Loucy (cell line): ENCODE data around the gene FITM2.
"Not testable (repeated sequence)": the region's sequence is repeated elsewhere in the genome, so short reads cannot be mapped to it uniquely, and the experiment has no call there.

Experiments
- H2AFZ ChIP-seq: fragments of 200-600 bp; sonication (generic); 2 replicates; pipeline ENCODE4 v1.6.0; 2016; ENCODE audit warnings: antibody characterized with exemption, mild to moderate bottlenecking, low read length, moderate library complexity
- H3F3A ChIP-seq: fragments of 200-600 bp; 2 replicates; pipeline ENCODE4 v1.6.0; 2016; ENCODE audit warnings: antibody characterized with exemption, low read depth, mild to moderate bottlenecking
- H3K27me3 ChIP-seq: fragments of 200-600 bp; sonication (generic); 2 replicates; pipeline ENCODE4 v1.6.1; 2014; ENCODE audit warnings: low read length, mild to moderate bottlenecking; ENCODE audit not compliant: insufficient read depth, poor library complexity, severe bottlenecking
- H3K36me3 ChIP-seq: fragments of 200-600 bp; sonication (generic); 2 replicates; pipeline ENCODE4 v1.6.1; 2016; ENCODE audit warnings: low read length; ENCODE audit not compliant: insufficient read depth
- H3K4me1 ChIP-seq: fragments of 200-600 bp; sonication (generic); 2 replicates; pipeline ENCODE4 v1.5.1; 2014; ENCODE audit warnings: low read length, mild to moderate bottlenecking; ENCODE audit not compliant: insufficient read depth, poor library complexity, severe bottlenecking
- H3K4me2 ChIP-seq: fragments of 200-600 bp; sonication (generic); 2 replicates; pipeline ENCODE4 v1.6.0; 2014; ENCODE audit warnings: antibody characterized with exemption, low read length, low read depth, mild to moderate bottlenecking; ENCODE audit not compliant: poor library complexity, severe bottlenecking
- H3K4me3 ChIP-seq: fragments of 200-600 bp; sonication (generic); 2 replicates; pipeline ENCODE4 v1.5.1; 2014; ENCODE audit warnings: low read length, mild to moderate bottlenecking, mixed read lengths; ENCODE audit not compliant: poor library complexity, severe bottlenecking
- H3K79me2 ChIP-seq: fragments of 200-600 bp; sonication (generic); 2 replicates; pipeline ENCODE4 v1.6.1; 2014; ENCODE audit warnings: low read length; ENCODE audit not compliant: insufficient read depth
- H3K9ac ChIP-seq: fragments of 200-600 bp; sonication (generic); 2 replicates; pipeline ENCODE4 v1.6.0; 2014; ENCODE audit warnings: mild to moderate bottlenecking, low read depth, low read length, moderate library complexity; ENCODE audit not compliant: poor library complexity, severe bottlenecking
- H3K9me2 ChIP-seq: fragments of 200-600 bp; sonication (generic); replicated peaks from 2 replicates; pipeline ENCODE4 v1.6.1; 2016; ENCODE audit warnings: low read depth, low read length, mixed read lengths
- H3K9me3 ChIP-seq: fragments of 200-600 bp; sonication (generic); 2 replicates; pipeline ENCODE4 v1.6.1; 2014; ENCODE audit warnings: mild to moderate bottlenecking, antibody characterized with exemption, low read length, low read depth; ENCODE audit not compliant: insufficient read depth
- H4K20me1 ChIP-seq: fragments of 200-600 bp; sonication (generic); 2 replicates; pipeline ENCODE4 v1.6.0; 2014; ENCODE audit warnings: antibody characterized with exemption, low read length, mild to moderate bottlenecking; ENCODE audit not compliant: insufficient read depth, poor library complexity, severe bottlenecking
- EZH2phosphoT487 ChIP-seq: fragments of 200-600 bp; IDR thresholded peaks from 2 replicates; pipeline ENCODE4 v1.6.1; 2018; ENCODE audit warnings: antibody characterized with exemption, mild to moderate bottlenecking, moderate library complexity, borderline replicate concordance
- TF ChIP-seq, protein P1 (sequence below): fragments of 200-600 bp; sonication (generic); conservative IDR thresholded peaks from 2 replicates; pipeline ENCODE4 v1.5.1; 2014; ENCODE audit warnings: mild to moderate bottlenecking, antibody characterized with exemption, low read length

The FITM2 gene

DNA sequence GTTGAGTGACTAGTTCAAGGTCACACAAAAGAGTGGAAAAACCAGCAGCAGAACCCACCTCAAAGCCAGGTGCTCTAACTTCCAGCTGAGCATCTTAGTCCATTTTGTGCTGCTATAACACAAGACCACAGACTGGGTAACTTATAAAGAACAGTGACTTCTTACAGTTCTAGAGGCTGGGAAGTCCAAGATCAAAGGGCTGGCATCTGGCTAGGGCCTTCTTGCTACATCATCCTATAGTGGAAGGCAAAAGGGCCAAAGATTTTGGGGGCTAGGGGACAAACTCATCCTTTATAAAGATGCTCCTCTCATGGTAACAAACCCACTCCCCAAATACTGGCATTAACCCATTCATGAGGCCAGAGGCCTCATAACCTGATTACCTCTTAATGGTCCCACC is 9.7 kb downstream of the FITM2 start:
- H4K20me1 ChIP-seq = no peaks in the 10 kb centered on the region
- no peak overlapping the region for H2AFZ ChIP-seq
- H3F3A ChIP-seq = no peaks in the 10 kb centered on the region
- H3K4me1 ChIP-seq = no peaks in the 10 kb centered on the region
- no peak overlapping the region for H3K4me2 ChIP-seq
- H3K79me2 ChIP-seq = no peaks in the 10 kb centered on the region
- no peaks in the 10 kb centered on the region for H3K27me3 ChIP-seq
- H3K9me3 ChIP-seq = no peaks in the 10 kb centered on the region
- H3K36me3 ChIP-seq = no peaks in the 10 kb centered on the region
- H3K9me2 ChIP-seq = no peaks in the 10 kb centered on the region
- TF ChIP-seq, protein P1, sequence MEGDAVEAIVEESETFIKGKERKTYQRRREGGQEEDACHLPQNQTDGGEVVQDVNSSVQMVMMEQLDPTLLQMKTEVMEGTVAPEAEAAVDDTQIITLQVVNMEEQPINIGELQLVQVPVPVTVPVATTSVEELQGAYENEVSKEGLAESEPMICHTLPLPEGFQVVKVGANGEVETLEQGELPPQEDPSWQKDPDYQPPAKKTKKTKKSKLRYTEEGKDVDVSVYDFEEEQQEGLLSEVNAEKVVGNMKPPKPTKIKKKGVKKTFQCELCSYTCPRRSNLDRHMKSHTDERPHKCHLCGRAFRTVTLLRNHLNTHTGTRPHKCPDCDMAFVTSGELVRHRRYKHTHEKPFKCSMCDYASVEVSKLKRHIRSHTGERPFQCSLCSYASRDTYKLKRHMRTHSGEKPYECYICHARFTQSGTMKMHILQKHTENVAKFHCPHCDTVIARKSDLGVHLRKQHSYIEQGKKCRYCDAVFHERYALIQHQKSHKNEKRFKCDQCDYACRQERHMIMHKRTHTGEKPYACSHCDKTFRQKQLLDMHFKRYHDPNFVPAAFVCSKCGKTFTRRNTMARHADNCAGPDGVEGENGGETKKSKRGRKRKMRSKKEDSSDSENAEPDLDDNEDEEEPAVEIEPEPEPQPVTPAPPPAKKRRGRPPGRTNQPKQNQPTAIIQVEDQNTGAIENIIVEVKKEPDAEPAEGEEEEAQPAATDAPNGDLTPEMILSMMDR = no peak
- TF ChIP-seq EZH2phosphoT487 = no peak
- no peak overlapping the region for H3K4me3 ChIP-seq
- no peak overlapping the region for H3K9ac ChIP-seq

DNA sequence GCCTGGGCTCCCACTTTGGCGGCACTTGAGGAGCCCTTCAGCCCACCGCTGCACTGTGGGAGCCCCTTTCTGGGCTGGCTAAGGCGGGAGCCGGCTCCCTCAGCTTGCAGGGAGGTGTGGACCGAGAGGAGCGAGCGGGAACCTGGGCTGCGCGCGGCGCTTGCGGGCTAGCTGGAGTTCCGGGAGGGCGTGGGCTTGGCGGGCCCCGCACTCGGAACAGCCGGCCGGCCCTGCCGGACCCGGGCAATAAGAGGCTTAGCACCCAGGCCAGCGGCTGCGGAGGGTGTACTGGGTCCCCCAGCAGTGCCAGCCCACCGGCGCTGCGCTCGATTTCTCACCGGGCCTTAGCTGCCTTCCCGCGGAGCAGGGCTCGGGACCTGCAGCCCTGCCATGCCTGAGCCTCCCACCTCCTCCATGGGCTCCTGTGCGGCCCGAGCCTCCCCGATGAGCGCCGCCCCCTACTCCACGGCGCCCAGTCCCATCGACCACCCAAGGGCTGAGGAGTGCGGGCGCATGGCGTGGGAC is 11.9 kb downstream of the FITM2 start:
- not testable (repeated sequence) for H3K9ac ChIP-seq, H3K4me1 ChIP-seq, H2AFZ ChIP-seq, H3K79me2 ChIP-seq, H3K36me3 ChIP-seq, H3K4me2 ChIP-seq, H3K9me3 ChIP-seq, H3K27me3 ChIP-seq, H3K4me3 ChIP-seq, H4K20me1 ChIP-seq, H3F3A ChIP-seq, H3K9me2 ChIP-seq

DNA sequence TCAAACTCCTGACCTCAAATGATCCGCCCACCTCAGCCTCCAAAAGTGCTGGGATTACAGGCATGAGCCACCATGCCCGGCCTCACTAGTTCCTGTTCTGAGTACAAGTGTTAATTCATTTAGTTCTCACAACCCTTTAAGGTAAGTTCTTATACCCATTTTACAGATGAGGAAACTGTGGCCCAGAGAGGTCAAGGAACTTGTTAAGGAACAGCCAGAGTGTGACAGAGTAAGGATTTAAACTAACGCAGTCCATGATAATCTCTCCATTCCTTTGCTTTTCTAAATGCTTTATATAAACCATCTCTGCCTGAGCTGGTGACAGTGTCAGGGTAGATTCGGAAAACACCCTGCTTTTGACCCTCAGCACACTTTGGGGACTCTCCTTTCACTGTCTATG is 13.3 kb downstream of the FITM2 start:
- H3K9me2 ChIP-seq = no peaks in the 10 kb centered on the region
- no peak overlapping the region for H3K4me3 ChIP-seq
- H3K36me3 ChIP-seq = no peaks in the 10 kb centered on the region
- H3K9ac ChIP-seq = no peak overlapping the region
- TF ChIP-seq EZH2phosphoT487 = no peak
- TF ChIP-seq, protein P1 = no peak
- H3K27me3 ChIP-seq = no peaks in the 10 kb centered on the region
- H3K4me2 ChIP-seq = no peak overlapping the region
- no peaks in the 10 kb centered on the region for H3K4me1 ChIP-seq
- H3F3A ChIP-seq = no peaks in the 10 kb centered on the region
- no peaks in the 10 kb centered on the region for H3K9me3 ChIP-seq
- no peaks in the 10 kb centered on the region for H4K20me1 ChIP-seq
- H2AFZ ChIP-seq = no peak overlapping the region
- H3K79me2 ChIP-seq = no peaks in the 10 kb centered on the region

DNA sequence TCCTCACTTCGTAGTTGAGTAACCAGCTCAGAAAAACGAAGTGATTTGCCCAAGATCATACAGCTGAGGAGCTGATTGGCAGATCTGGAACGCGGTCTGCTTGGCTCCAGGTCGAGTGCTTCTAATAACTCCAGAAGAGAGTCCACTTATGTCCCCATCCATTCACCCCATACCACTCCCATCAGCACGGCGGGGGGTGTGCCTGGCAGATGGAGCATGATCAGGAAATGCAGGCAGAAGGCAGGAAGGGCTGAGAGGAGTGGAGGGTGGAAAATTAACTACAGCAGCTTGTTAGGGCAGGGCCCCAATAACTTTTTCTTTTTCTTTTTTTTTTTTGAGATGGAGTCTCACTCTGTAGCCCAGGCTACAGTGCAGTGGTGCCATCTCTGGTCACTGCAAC is 15.0 kb downstream of the FITM2 start:
- no peak for TF ChIP-seq EZH2phosphoT487
- TF ChIP-seq, protein P1 = no peak
- H3K9ac ChIP-seq = no peak overlapping the region
- no peaks in the 10 kb centered on the region for H3F3A ChIP-seq
- no peaks in the 10 kb centered on the region for H3K9me3 ChIP-seq
- no peaks in the 10 kb centered on the region for H4K20me1 ChIP-seq
- H3K79me2 ChIP-seq = no peaks in the 10 kb centered on the region
- no peak overlapping the region for H3K4me3 ChIP-seq
- no peaks in the 10 kb centered on the region for H3K27me3 ChIP-seq
- no peaks in the 10 kb centered on the region for H3K36me3 ChIP-seq
- H2AFZ ChIP-seq = no peak overlapping the region
- no peaks in the 10 kb centered on the region for H3K4me1 ChIP-seq
- no peaks in the 10 kb centered on the region for H3K9me2 ChIP-seq
- no peak overlapping the region for H3K4me2 ChIP-seq
